HCT116 (cell line): ENCODE data around the gene GPR142. TPM values are rescaled to one million over a fixed set of nuclear protein-coding genes. Genes with fewer than 3 reads are reported as not detected.

Experiments used
- ATAC-seq: fragments of 200-7000 bp; cut with Tn5 transposase; 2 replicates; pipeline ENCODE4 v1.9.1; 2020; ENCODE audit warnings: mild to moderate bottlenecking, moderate library complexity
- BruUV-seq: library from RNA; stranded (reverse); fragments of 400-500 nt; replicated peaks from 2 replicates; lab custom pipeline; 2021; lab: Mats Ljungman, UMichigan
- CTCF ChIA-PET: fragments of 300-600 bp; sonication (Branson Sonifier 250); formaldehyde crosslinking; loops from one replicate; lab custom pipeline; 2021; ENCODE audit warnings: antibody characterized with exemption; lab: Charles Lee
- POLR2A ChIA-PET: fragments of 300-600, 350-600 bp; sonication (Branson Sonifier 250); formaldehyde crosslinking; loops from one replicate; lab custom pipeline; 2021; ENCODE audit warnings: antibody characterized with exemption; lab: Charles Lee
- RAD21 ChIA-PET, 2 experiments: fragments of 300-600 bp; sonication (Branson Sonifier 250); formaldehyde crosslinking; loops; one replicate each; lab custom pipeline; 2023; ENCODE audit warnings: low total read pairs in 2 of 2; ENCODE audit not compliant: uncharacterized antibody in 2 of 2, unreplicated experiment in 2 of 2, low non-redundant PET in 1 of 2; lab: Charles Lee
- DNase-seq: peaks from one replicate; pipeline ENCODE4 v3.0.0-alpha.2; 2010; ENCODE audit warnings: low read depth, low spot score
- H2AFZ ChIP-seq: fragments of 200-600 bp; shearing (Covaris generic), sonication (generic); 2 replicates; pipeline ENCODE4 v1.6.1; 2017; ENCODE audit warnings: low read depth, mixed run types, mixed read lengths, antibody characterized with exemption, low read length; ENCODE audit not compliant: poor library complexity, severe bottlenecking
- H3K27ac ChIP-seq: 2 replicates; pipeline ENCODE4 v1.5.1; 2012; ENCODE audit warnings: low read depth, low read length
- H3K27me3 ChIP-seq: fragments of 200-600 bp; sonication (generic); 2 replicates; pipeline ENCODE4 v1.6.1; 2016; ENCODE audit warnings: mixed run types, low read length, mixed read lengths; ENCODE audit not compliant: insufficient read depth
- H3K36me3 ChIP-seq, 2 experiments: fragments of 200-500 bp in 1 of 2; fragments of 200-600 bp in 1 of 2; sonication (Bioruptor generic) in 1 of 2; sonication (generic) in 1 of 2; 2 replicates each; pipeline versions ENCODE4 v1.5.1 to v1.6.1; 2014 to 2016; ENCODE audit warnings: low read length in 2 of 2, inconsistent platforms in 1 of 2, mixed read lengths in 1 of 2, mixed run types in 1 of 2; ENCODE audit not compliant: insufficient read depth in 2 of 2, control insufficient read depth in 1 of 2
- H3K4me1 ChIP-seq, 2 experiments: fragments of 200-600 bp in 1 of 2; sonication (generic) in 1 of 2; 2 replicates each; pipeline versions ENCODE4 v1.5.1 to v1.6.1; 2012 to 2017; ENCODE audit warnings: low read length in 2 of 2, inconsistent platforms in 1 of 2, mild to moderate bottlenecking in 1 of 2, mixed read lengths in 1 of 2, mixed run types in 1 of 2, moderate library complexity in 1 of 2; ENCODE audit not compliant: insufficient read depth in 2 of 2, control insufficient read depth in 1 of 2
- H3K4me2 ChIP-seq: fragments of 200-600 bp; sonication (generic); 2 replicates; pipeline ENCODE4 v1.6.1; 2017; ENCODE audit warnings: mixed run types, low read length, mixed read lengths
- H3K4me3 ChIP-seq, 2 experiments: fragments of 200-600 bp in 1 of 2; sonication (generic) in 1 of 2; replicated peaks in 1 of 2; 2 replicates each; pipeline ENCODE4 v1.5.1; 2011 to 2016; ENCODE audit warnings: low read length in 2 of 2, control low read depth in 1 of 2, low read depth in 1 of 2, mild to moderate bottlenecking in 1 of 2, mixed read lengths in 1 of 2, mixed run types in 1 of 2
- H3K79me2 ChIP-seq: fragments of 200-600 bp; sonication (generic); 2 replicates; pipeline ENCODE4 v1.6.1; 2017; ENCODE audit warnings: mild to moderate bottlenecking, mixed run types, low read length, moderate library complexity, mixed read lengths; ENCODE audit not compliant: insufficient read depth
- H3K9ac ChIP-seq: fragments of 200-600 bp; sonication (generic); 2 replicates; pipeline ENCODE4 v1.6.1; 2016; ENCODE audit warnings: low read length, mixed read lengths
- H3K9me2 ChIP-seq: fragments of 200-600 bp; sonication (generic), shearing (Covaris generic); 2 replicates; pipeline ENCODE4 v1.6.1; 2017; ENCODE audit warnings: mixed run types, mild to moderate bottlenecking, moderate library complexity; ENCODE audit not compliant: insufficient read depth
- H3K9me3 ChIP-seq, 2 experiments: fragments of 200-500 bp in 1 of 2; fragments of 200-600 bp in 1 of 2; sonication (Bioruptor generic) in 1 of 2; sonication (generic) in 1 of 2; 2 replicates each; pipeline ENCODE4 v1.6.1; 2014 to 2017; ENCODE audit warnings: low read length in 2 of 2, mixed read lengths in 2 of 2, inconsistent platforms in 1 of 2, low read depth in 1 of 2, mild to moderate bottlenecking in 1 of 2, mixed run types in 1 of 2, moderate library complexity in 1 of 2; ENCODE audit not compliant: control insufficient read depth in 1 of 2, insufficient read depth in 1 of 2
- H4K20me1 ChIP-seq: fragments of 200-600 bp; sonication (generic), shearing (Covaris generic); 2 replicates; pipeline ENCODE4 v1.6.1; 2017; ENCODE audit warnings: mixed run types, mild to moderate bottlenecking, moderate library complexity; ENCODE audit not compliant: insufficient read depth
- EGR1 ChIP-seq: IDR thresholded peaks from 2 replicates; pipeline ENCODE4 v1.6.1; 2012; ENCODE audit warnings: low read depth
- ELF1 ChIP-seq: IDR thresholded peaks from 2 replicates; pipeline ENCODE4 v1.6.1; 2012; ENCODE audit warnings: low read depth, borderline replicate concordance
- EZH2phosphoT487 ChIP-seq: fragments of 200-600 bp; IDR thresholded peaks from 2 replicates; pipeline ENCODE4 v1.6.1; 2018; ENCODE audit warnings: antibody characterized with exemption, borderline replicate concordance
- FOSL1 ChIP-seq: IDR thresholded peaks from 2 replicates; pipeline ENCODE4 v1.6.1; 2012; ENCODE audit warnings: low read depth
- RAD21 ChIP-seq: IDR thresholded peaks from 2 replicates; pipeline ENCODE4 v1.6.1; 2012; ENCODE audit warnings: low read depth, mild to moderate bottlenecking
- SIN3A ChIP-seq: IDR thresholded peaks from 2 replicates; pipeline ENCODE4 v1.6.1; 2012; ENCODE audit warnings: low read depth
- SRF ChIP-seq: IDR thresholded peaks from 2 replicates; pipeline ENCODE4 v1.6.1; 2012; ENCODE audit warnings: low read depth
- YY1 ChIP-seq: IDR thresholded peaks from 2 replicates; pipeline ENCODE4 v1.6.1; 2011; ENCODE audit warnings: low read length, low read depth, moderate library complexity, mild to moderate bottlenecking; ENCODE audit not compliant: insufficient replicate concordance; ENCODE audit errors: extremely low read depth
- intact Hi-C: fragments of 100-400 bp; cut with micrococcal nuclease; formaldehyde crosslinking; loops from 2 replicates; pipeline ENCODE4 v1.10.0; 2022
- total RNA-seq: library from RNA; stranded (reverse); gene quantifications from one replicate; pipeline ENCODE4 v1.2.1, GENCODE V29; 2021; ENCODE audit not compliant: unreplicated experiment
- TF ChIP-seq, protein P1 (sequence below): IDR thresholded peaks from 2 replicates; pipeline ENCODE4 v1.6.1; 2012
- TF ChIP-seq, protein P2 (sequence below): IDR thresholded peaks from 2 replicates; pipeline ENCODE4 v1.6.1; 2011; ENCODE audit warnings: mild to moderate bottlenecking, low read length, moderate library complexity; ENCODE audit not compliant: insufficient replicate concordance; ENCODE audit errors: extremely low read depth

GPR142 gene
- total RNA-seq, 1 experiment from 2014 or later = not detected

DNA sequence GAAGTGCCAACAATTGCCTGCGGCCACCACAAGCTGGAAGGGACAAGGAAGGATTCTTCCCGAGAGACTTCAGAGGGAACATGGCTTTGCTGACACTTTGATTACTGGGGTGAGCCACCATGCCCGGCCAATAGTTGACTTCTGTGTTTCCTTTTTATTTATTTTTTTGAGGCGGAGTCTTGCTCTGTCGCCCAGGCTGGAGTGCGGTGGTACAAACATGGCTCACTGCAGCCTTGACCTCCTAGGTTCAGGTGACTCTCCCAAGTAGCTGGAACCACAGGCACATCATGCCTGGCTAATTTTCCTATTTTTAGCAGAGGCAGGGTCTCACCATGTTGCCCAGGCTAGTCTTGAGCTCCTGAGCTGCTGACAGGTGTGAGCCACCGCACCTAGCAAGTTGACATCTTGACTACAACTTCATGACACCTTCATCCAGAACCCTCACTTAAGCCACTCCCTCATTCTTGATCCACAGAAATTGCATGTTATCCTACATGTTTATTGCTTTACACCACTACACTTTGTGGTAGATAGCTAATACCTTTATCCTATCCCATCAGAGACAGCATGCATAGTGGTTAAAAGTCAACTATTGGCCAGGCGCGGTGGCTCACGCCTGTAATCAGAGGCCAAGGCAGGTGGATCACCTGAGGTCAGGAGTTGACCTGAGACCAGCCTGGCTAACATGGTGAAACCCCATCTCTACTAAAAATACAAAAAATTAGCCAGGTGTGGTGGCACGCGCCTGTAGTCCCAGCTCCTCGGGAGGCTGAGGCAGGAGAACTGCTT, 48.5 kb downstream of the GPR142 start:
- no peak for DNase-seq
- Histone ChIP-seq H3K27ac (no peak overlapping the region), H3K36me3 (no peaks in the 10 kb centered on the region), H3K79me2 (no peaks in the 10 kb centered on the region), H3K27me3 (no peaks in the 10 kb centered on the region), H4K20me1 (no peaks in the 10 kb centered on the region), H3K9me2 (no peaks in the 10 kb centered on the region), H2AFZ (no peak overlapping the region), H3K4me1 (peaks cover 36 to 51% of the 10 kb centered on the region in 2 experiments), H3K9me3 (no peaks in the 10 kb centered on the region), H3K9ac (no peak overlapping the region), H3K4me2 (0 out of 2 replicates have a peak overlapping the region, but pooled peaks have one; percentile 0)
- intact Hi-C loops = loop anchor here (2.0 kb wide), 1 partner anchor 15 kb away; no protein-coding TSS in a partner anchor
- CTCF ChIA-PET = interaction anchor here (1.1 to 1.2 kb wide), 2 partner anchors 11 to 41 kb away, joined by 3 read pairs; no protein-coding TSS in a partner anchor
- ATAC-seq = no peak
- POLR2A ChIA-PET = interaction anchor here (1.9 kb wide), 1 partner anchor 15 kb away, joined by 10 read pairs; no protein-coding TSS in a partner anchor
- TF ChIP-seq SRF (no peak), RAD21 (no peak)
- TF ChIP-seq, all 23 proteins: peak for 0
- RAD21 ChIA-PET = interaction anchor here in 1 of 2 experiments (0.6 kb wide), 1 partner anchor 111 kb away, joined by 3 read pairs; no protein-coding TSS in a partner anchor
- no peak overlapping the region for H3K4me3 ChIP-seq
- no TSS peak for BruUV-seq

DNA sequence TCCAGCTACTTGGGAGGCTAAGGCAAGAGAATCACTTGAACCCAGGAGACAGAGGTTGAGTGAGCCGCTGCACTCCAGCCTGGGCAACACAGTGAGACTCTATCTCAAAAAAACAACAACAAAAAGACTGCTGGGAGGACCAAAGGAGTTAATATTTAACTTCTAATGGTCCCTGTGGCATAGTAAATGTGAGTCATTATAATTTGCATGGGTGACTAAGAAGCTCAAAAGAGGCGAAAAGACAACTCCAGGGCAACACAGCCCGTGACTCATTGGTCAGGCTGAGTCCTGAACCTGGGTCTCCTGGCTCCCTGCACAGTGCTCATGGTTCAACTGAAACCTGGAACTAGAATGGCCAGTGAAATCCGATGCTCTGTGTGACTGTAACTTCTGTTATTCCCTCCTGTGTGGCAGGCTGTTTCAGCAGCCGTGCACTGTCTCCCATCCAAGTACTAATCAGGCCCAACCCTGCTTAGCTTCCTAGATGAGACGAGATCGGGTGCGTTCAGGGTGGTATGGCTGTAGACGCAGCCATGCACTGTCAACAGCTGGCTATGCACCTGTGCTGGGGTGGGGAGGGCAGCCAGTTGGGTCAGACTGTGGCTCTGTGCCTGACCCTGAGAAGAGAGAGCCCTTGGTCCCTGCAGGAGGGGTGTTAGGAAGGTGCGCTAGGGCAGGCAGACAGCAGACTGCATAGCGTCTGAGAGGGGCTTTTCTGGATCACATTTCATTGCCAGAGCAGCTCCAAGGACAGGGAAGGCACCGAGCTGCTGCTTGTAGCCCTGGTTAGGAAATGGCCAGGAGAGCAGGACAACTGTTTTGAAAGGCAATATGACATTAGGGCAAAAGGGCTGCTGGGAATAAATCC, 50.1 kb downstream of the GPR142 start:
- H2AFZ ChIP-seq = peak overlapping the region; percentile 62
- no TSS peak for BruUV-seq
- peak; percentile 21 for TF ChIP-seq YY1
- TF ChIP-seq, protein P1, sequence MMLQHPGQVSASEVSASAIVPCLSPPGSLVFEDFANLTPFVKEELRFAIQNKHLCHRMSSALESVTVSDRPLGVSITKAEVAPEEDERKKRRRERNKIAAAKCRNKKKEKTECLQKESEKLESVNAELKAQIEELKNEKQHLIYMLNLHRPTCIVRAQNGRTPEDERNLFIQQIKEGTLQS = no peak; the same call in 1 of the 2 replicates
- no peak for TF ChIP-seq ELF1
- peak; percentile 98 for TF ChIP-seq FOSL1
- TF ChIP-seq EZH2phosphoT487 = no peak
- TF ChIP-seq, protein P2, sequence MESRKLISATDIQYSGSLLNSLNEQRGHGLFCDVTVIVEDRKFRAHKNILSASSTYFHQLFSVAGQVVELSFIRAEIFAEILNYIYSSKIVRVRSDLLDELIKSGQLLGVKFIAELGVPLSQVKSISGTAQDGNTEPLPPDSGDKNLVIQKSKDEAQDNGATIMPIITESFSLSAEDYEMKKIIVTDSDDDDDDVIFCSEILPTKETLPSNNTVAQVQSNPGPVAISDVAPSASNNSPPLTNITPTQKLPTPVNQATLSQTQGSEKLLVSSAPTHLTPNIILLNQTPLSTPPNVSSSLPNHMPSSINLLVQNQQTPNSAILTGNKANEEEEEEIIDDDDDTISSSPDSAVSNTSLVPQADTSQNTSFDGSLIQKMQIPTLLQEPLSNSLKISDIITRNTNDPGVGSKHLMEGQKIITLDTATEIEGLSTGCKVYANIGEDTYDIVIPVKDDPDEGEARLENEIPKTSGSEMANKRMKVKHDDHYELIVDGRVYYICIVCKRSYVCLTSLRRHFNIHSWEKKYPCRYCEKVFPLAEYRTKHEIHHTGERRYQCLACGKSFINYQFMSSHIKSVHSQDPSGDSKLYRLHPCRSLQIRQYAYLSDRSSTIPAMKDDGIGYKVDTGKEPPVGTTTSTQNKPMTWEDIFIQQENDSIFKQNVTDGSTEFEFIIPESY = peak; percentile 55
- TF ChIP-seq SIN3A = no peak; the same call in none of the 2 replicates
- no peak; the same call in 1 of the 2 replicates for TF ChIP-seq EGR1

More for the DNA sequence above, 50.1 kb downstream of the GPR142 start:
- Histone ChIP-seq H3K4me2 (peak overlapping the region; percentile 88), H3K27ac (peak overlapping the region; percentile 62), H3K4me3 (peak overlapping the region; percentile 23 to 52), H3K9me3 (no peaks in the 10 kb centered on the region), H3K79me2 (no peaks in the 10 kb centered on the region), H3K9me2 (no peaks in the 10 kb centered on the region), H4K20me1 (no peaks in the 10 kb centered on the region), H3K4me1 (peaks cover 36 to 51% of the 10 kb centered on the region in 2 experiments), H3K27me3 (no peaks in the 10 kb centered on the region), H3K36me3 (no peaks in the 10 kb centered on the region), H3K9ac (peak overlapping the region; percentile 37)
- RAD21 ChIA-PET = interaction anchor here (0.6 to 1.6 kb wide), 4 partner anchors 13 to 38 kb away, joined by 3 to 6 read pairs (median 4); no protein-coding TSS in a partner anchor
- intact Hi-C loops = loop anchor here (1.0 to 2.0 kb wide), 2 partner anchors 13 to 26 kb away; no protein-coding TSS in a partner anchor
- peak; percentile 95 for ATAC-seq
- POLR2A ChIA-PET = interaction anchor here (0.8 to 1.9 kb wide), 5 partner anchors 10 to 37 kb away, joined by 3 to 10 read pairs (median 3); no protein-coding TSS in a partner anchor
- DNase-seq = peak; percentile 98
- CTCF ChIA-PET = interaction anchor here (0.7 to 1.6 kb wide), 11 partner anchors 13 to 76 kb away, joined by 3 to 9 read pairs (median 3); no protein-coding TSS in a partner anchor
